ENCODE results near the gene RTN1.

RTN1 gene

DNA sequence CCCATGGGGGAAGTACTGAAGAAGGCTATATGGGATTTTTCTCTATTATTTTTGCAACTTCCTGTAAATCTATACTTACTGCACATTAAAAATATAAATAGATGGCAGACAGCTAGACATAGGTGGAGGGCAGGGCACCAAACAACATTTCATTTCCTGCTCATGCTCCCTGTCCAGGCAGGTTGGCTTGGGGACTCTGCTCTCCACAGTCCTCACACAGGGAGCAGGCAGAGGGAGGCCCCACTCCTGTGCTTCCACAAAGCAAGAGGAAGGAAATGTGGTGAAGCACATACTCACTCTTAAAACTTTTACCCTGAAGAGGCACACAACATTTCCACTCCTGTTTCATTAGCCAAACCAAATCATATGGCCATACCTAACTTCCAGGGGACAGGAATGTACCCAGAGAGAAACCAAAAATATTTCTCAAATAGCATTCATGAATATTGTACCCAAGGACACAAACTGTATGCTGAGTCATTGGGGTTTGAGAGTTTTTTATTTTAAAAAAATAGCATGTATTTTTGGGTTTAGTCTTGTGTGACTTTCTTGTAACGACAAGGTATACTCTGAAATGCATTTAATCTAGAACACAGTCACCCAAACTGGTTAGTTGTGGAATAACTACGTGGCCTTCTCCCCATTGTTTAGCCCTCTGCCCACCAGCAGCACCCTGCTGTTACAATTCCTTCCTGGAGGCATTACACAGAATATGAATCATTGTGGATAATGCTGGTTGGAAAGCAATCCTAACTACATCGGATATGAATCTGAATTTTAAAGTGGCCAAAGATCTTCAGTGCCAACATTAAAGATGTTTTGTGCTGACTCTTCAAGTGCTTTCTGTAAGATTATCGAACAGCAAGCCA is 40.9 kb downstream of the RTN1 start:
- TF ChIP-seq, protein P1, sequence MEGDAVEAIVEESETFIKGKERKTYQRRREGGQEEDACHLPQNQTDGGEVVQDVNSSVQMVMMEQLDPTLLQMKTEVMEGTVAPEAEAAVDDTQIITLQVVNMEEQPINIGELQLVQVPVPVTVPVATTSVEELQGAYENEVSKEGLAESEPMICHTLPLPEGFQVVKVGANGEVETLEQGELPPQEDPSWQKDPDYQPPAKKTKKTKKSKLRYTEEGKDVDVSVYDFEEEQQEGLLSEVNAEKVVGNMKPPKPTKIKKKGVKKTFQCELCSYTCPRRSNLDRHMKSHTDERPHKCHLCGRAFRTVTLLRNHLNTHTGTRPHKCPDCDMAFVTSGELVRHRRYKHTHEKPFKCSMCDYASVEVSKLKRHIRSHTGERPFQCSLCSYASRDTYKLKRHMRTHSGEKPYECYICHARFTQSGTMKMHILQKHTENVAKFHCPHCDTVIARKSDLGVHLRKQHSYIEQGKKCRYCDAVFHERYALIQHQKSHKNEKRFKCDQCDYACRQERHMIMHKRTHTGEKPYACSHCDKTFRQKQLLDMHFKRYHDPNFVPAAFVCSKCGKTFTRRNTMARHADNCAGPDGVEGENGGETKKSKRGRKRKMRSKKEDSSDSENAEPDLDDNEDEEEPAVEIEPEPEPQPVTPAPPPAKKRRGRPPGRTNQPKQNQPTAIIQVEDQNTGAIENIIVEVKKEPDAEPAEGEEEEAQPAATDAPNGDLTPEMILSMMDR (IDR thresholded peaks at IDR 0.05; ENCODE audit: control extremely low read depth, extremely low read depth, low read depth, missing control alignments) = no peak
- DNase-seq (ENCODE audit: extremely low spot score) = no peak
- CTCF ChIA-PET = no interaction called here
- POLR2A ChIA-PET = no interaction called here

DNA sequence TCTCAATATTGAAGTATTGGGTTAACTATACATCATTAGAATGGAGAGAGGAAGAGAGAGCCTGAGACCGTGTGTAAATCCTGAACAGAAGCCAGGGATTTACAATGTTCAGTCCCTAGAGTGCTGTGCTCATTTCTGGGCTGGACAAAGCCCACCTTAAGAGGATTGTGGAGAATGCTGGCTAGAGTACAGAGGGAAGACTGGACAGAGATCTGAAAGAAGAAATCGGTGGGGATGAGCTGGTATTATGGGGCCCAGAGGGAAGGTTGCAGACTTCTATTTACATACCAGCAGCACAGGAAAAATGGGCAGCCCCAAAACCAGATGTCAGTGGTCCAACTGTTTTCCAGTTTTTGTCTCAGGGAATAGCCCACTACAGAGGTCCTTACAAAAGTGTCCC is 42.3 kb downstream of the RTN1 start:
- TF ChIP-seq, protein P1 (IDR thresholded peaks at IDR 0.05; ENCODE audit: control extremely low read depth, extremely low read depth, low read depth, missing control alignments) = no peak
- ChIA-PET POLR2A (no interaction called here), CTCF (interaction anchor here (1.2 to 1.4 kb wide), 2 partner anchors 12 to 31 kb away, joined by 3 read pairs; no protein-coding TSS in a partner anchor)
- DNase-seq (ENCODE audit: extremely low spot score) = no peak

DNA sequence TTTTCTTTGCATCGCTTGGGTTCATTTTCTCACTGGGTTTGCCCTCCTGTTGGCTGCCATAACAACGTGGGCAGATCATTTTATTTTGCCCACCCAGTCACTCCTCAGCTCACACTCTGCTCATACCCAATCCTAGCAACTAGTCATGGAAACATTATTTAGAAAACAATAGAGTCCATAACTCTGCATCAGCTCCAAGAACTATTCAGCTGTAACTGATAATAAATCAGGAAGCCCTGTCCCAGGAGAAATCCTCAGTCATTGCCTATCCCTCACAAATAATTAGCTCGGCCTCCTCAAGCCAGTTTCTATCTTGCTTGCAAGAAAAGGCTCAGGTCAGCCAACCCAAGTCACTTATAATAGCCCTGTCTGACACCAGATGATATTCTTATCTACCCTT is 43.2 kb downstream of the RTN1 start:
- TF ChIP-seq, protein P1 (IDR thresholded peaks at IDR 0.05; ENCODE audit: control extremely low read depth, extremely low read depth, low read depth, missing control alignments) = no peak
- CTCF ChIA-PET = interaction anchor here (1.4 kb wide), 1 partner anchor 13 kb away, joined by 3 read pairs; no protein-coding TSS in a partner anchor
- DNase-seq (ENCODE audit: extremely low spot score) = no peak
- POLR2A ChIA-PET = no interaction called here

DNA sequence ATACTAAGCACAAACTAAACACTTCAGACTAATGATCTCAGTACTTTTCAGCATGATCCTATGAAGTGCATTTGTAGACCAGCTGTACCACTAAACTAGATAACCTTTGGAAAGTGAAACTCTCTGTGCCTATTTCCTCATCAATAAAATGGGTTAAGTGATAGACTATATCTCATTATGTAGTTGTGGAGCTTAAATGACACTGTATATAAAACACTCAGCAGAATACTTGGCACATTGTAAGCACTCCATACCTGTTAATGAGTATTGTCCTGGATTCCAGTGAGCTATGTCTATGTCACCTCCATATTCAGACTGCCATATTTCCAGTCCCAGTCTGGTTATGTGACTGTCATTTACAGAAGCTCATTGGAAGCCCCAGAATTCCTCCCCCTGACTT is 44.4 kb downstream of the RTN1 start:
- no peak for DNase-seq (ENCODE audit: extremely low spot score)
- TF ChIP-seq, protein P1 (IDR thresholded peaks at IDR 0.05; ENCODE audit: control extremely low read depth, extremely low read depth, low read depth, missing control alignments) = no peak
- POLR2A ChIA-PET = no interaction called here
- CTCF ChIA-PET = no interaction called here

DNA sequence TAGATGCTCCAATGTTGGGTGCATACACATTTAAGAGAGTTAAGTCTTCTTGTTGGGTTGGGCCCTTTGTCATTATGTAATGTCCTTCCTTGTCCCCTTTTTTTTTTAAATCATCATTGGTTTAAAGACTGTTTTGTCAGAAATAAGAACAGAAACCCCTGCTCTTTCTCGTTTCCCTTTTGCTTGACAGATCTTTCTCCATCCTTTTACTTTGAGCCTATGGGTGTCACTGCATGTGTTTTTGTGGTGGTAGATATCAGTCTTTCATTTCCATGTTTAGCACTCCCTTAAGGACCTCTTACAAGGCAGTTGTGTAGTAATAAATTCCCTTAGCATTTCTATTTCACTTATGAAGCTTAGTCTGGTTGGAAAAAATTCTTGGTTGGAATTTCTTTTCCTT is 47.4 kb downstream of the RTN1 start:
- TF ChIP-seq, protein P1 (IDR thresholded peaks at IDR 0.05; ENCODE audit: control extremely low read depth, extremely low read depth, low read depth, missing control alignments) = no peak
- CTCF ChIA-PET = no interaction called here
- DNase-seq (ENCODE audit: extremely low spot score) = no peak
- POLR2A ChIA-PET = no interaction called here

DNA sequence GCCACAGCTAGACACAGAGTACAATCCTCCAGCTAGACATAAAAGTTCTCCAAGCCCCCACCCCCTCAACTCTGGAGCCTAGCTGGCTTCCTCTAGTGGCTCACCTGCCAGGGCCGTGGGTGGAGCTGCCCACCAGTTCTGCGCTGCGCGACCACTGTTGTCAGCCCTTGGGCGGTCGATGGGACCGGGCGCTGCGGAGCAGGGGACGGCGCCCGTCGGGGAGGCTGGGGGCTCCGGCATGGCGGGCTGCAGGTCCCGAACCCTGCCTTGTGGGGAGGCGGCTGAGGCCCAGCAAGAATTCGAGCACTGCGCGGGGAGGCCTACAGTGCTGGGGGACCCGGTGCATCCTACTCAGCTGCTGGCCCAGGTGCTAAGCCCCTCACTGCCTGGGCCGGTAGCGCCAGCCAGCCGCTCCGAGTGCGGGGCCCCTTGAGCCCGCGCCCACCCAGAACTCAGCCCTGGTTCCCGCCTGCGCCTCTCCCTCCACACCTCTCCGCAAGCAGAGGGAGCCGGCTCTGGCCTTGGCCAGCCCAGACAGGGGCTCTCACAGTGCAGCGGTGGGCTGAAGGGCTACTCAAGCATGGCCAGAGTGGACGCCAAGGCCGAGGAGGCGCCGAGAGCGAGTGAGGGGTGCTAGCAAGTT is 51.0 kb downstream of the RTN1 start:
- TF ChIP-seq, protein P1 (IDR thresholded peaks at IDR 0.05; ENCODE audit: control extremely low read depth, extremely low read depth, low read depth, missing control alignments) = no peak
- no peak for DNase-seq (ENCODE audit: extremely low spot score)
- ChIA-PET CTCF (no interaction called here), POLR2A (no interaction called here)
